ENCODE results near the gene ATP6V0C.

The ATP6V0C gene

GRCh38 chr16:2493605-2494004, 20.1 kb upstream of the ATP6V0C start:
- no peak for DNase-seq

DNA sequence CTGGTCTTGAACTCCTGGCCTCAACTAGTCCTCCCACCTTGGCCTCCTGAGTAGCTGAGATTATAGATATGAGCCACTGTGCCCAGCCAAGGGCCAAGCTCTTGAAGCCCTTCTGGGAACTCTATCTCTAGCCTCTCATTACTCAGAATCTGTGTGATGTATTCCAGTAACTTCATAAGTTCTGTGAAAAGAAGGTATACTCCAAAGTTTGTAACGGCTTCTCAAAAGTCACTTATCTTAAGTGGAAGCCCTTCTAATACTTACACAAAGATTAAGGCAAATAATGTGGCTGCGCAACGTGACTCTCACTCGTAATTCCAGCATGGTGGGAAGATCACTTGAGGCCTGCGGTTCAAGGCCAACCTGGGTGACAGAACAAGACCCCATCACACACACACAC, 19.1 kb upstream of the ATP6V0C start:
- no peak for DNase-seq

DNA sequence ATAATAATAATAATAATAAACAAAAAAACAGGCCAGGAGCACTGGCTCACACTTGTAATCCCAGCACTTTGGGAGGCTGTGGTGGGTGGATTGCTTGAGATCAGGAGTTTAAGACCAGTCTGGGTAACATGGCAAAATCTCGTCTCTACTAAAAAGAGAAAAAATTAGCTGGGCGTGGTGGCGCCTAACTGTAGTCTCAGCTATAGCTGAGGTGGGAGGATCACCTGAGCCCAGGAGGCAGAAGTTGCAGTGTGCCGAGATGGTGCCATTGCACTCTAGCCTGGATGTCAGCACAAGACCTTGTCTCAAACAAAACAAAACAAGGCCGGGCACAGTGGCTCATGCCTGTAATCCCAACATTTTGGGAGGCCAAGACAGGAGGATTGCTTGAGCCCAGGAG, 18.7 kb upstream of the ATP6V0C start:
- no peak for DNase-seq

GRCh38 chr16:2496223-2497115, 17.3 kb upstream of the ATP6V0C start:
- DNase-seq, result no peak

DNA sequence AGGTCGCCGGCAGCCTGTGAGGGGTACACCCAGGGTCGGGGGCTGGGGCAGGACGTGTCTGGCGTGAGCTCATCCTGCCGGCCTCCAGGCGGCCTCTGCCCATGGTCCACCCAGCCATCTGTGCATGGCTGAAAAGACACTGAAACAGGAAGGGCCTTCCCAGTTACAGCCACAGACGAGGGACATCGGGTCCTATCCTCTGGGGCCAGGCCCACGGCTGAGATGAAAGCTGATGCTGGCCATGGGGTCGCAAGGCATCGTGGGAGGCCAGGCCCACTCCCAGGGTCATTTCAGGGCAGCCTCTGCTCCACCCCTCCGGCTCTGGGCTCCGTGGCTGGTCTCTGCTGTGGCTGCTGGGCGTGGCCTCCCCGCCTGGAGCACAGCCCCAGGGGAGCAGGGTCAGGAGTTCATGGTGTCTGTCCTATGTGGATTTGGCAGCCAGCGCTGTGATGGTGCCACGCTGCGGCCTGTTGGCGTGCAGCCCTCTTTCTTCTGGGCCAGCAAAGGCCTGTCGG, 16.6 kb upstream of the ATP6V0C start:
- DNase-seq, result no peak

- no peak for DNase-seq
Measured at GRCh38 chr16:2497695-2498484, 15.9 kb upstream of the ATP6V0C start.

DNA sequence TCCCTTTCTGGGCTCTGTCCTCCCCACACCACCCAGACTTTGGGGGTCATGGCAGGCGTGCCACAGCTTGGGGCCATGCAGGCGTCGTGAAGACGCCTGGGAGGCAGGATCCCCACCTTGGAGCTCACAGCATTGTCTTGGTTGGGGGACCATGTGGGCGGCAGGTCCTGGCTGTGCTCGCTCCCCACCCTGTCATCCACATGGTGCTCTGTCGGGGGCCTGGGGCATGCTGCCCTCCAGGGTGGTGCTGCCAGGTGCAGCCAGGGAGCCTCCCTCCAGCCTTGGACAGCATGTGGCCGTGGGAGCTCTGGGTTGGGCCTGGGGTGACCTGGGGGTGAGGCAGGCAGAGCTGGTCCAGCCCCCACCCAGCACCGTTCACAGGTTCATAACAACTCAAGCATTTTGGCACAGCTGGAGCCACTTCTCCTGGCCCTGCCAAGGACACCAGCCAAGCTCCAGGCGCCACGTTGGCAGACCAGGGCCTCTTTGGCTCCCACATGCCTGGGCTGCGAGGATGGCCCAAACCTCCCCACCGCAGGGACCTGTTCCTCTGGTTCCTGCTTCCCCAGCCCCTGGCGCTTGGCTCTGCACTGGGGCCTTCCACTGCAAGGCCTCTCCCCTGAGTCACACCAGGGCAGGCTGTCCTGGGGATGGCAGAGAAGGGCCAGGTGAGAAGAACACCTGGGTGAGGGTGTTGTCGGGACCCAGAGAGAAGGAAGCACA, 15.1 kb upstream of the ATP6V0C start:
- no peak for DNase-seq

GRCh38 chr16:2499454-2499853, 14.3 kb upstream of the ATP6V0C start:
- no peak for DNase-seq

- DNase-seq, result no peak
Measured at GRCh38 chr16:2499890-2500429, 13.8 kb upstream of the ATP6V0C start.

DNA sequence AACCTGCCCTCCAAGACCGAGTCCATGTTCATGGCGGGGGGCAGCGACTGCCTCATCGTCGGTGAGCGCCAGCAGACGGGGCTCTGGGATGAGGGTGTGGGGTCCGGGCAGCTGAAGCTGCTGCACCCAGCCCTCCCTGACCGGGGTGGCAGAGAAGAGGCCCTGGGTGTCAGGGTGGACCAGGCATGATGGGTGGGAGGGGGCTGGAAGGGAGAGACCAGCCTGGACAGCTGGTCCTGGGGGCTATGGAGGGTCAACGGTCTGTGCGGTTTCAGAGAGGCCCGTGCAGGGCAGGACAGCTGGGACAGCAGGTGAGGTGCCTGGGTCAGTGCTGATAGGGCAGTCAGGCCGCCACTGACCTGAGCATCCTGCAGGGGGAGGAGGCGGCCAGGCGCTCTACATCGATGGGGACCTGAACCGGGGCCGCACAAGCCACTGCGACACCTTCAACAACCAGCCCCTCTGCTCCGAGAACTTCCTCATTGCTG, 13.3 kb upstream of the ATP6V0C start:
- no peak for DNase-seq

- DNase-seq, result peak; percentile 52
Measured at GRCh38 chr16:2500918-2501750, 12.6 kb upstream of the ATP6V0C start.

DNA sequence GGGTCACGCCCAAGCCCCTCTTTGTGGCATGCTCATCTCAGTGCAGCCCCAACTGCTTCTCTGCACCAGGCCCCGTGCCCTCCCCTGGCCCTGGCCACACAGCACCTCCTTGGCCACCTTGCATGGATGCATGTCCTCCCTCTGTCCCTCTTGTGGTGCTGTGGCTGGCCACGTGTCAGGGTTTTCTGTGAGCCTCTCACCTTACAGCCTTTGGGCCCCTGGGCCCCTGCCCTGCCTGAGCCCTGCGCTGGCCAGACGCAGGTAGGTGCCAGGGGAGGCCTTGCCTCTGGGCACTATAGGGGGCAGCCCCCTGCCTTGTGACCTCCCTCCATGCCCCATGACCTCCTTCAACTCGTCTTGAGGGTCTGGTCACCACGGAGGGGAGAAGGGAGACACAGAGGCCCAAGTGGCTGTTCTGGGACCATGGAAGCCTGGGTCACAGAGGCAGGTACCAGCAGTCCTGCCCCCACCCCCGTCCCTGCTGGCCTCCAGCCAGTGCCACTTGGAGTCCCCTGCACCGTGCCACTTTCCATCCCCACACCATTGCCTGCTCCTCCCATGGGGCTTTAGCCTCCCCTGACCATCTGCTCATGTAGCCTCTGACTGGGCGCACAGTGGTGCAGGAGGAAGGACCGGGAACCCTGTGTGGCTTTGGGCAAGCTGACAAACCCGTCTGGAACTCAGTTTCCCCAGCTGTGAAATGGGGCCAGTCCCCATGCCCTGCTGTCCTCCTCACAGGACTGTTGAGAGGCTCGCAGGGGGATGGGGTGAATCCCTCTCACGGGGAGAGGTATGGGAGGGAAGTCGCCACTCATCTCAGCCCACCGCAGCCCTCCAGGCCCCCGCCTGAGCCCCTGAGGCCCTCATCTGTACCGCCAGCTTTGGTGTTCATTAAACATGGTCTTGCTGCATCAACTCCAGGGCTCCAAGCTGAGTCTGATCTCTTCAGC, 11.5 kb upstream of the ATP6V0C start:
- DNase-seq, result no peak

GRCh38 chr16:2505695-2506094, 8.1 kb upstream of the ATP6V0C start:
- no peak for DNase-seq

- no peak for DNase-seq
Measured at GRCh38 chr16:2507052-2507659, 6.6 kb upstream of the ATP6V0C start.

DNA sequence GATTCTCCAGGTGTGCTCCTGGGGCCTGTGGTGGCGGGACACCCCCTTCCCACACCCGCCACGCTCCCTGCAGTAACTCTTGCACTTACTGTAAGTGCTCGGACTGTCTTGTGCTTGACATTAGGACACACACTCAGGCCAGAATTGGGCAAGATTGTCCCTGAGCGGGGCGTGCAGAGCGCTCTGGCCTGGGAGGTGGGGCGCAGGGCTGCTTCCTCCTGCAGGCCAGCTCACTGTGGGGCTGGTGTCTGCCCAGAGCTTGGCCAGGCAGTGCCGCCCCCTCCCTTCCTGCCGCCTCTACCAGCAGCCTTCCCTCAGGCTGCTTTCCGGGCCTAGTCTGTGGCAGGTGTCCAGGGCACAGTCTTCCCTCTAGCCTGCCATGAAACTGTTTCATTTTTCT, 6.1 kb upstream of the ATP6V0C start:
- DNase-seq, result no peak

DNA sequence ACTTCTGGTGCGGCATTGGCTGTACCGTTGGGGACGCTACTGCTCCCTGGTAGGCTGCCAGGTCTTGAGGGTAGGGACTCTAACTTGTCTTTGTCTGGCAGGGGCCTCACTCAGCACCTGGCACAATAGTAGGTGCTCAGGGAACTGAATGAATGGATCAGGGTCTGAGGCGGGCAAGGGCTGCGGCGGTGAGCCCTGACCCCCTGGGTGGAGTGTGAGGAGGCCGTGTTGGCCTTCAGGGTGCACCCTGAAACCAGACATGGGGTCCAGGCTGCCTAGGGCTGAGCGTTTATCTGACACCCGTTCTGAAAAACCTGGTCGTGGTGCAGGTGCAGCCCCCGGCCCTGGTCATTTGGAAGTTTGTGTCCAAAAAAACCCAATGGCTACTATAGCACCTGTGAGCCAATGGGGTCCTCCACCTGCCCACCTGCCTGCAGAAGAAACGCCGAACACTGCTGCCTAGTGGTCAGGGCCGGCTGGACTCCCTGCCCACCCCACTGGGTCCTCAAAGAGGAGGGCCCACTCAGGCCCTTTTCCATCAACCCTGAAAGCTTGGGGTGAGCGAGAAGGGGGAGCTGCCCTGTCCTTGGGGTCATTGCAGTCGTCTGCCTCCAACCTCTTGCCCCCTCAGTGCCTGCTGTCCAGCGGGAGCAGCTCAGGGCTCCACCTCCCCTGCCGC, 4.9 kb upstream of the ATP6V0C start:
- DNase-seq, result no peak

GRCh38 chr16:2511128-2511800, 2.5 kb upstream of the ATP6V0C start:
- DNase-seq, result no peak

DNA sequence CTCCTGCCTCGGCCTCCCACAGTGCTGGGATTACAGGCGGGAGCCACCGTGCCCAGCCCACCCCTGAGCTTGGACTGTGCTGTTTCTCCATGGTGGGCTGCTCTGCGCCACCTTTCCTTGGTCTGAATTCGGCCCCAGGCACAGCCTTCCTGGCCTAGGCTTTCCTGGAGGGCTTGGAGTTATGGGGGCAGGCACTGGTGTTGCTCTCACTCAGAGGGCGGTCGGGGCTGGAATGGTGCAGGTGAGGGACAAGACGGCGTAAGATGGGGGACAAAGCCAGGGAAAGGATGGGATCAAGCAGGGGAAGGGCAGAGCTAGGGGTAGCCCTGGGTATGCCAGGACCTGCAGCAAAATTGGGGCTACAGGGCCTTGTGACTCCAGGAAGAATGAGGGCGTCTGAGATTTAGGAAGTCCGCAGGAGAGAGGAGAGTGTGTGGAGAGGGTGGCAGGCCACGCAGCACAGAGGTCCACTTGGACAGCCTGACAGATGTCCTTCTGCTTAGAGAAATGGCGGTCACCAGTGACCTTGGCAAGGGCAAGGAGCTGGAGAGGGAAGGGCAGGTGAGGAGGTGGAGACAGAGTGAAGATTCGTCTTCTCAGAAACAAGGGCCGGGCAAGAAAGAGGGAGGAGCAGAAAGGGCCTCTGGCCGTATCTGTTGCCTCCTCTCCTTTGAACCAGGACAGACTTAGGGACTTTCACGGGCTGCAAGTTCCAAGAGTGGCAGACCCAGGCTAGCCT, 1.6 kb upstream of the ATP6V0C start:
- DNase-seq, result no peak

All from NCI-H226 (cell line).